ENCODE measurements around the gene VPS4A.

Gene VPS4A

DNA sequence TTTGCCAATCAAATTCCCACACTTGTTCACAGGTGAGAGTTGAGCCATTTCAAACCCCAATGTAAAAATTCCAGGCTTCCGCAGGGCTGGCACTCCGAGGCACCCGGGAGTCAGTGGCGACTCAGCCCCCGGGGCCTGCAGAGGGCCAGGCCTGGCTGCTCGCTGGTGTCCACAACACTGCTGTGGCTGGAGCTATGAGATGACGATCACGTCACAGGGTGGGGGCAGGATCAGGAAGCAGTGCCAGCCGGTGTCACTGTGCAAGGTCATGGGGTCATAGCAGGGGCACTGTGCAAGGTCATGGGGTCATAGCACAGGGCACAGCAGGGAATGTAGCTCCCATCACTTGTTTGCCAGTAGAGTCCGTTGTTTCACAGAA, 7.8 kb downstream of the VPS4A start:
- TF ChIP-seq, protein P1, sequence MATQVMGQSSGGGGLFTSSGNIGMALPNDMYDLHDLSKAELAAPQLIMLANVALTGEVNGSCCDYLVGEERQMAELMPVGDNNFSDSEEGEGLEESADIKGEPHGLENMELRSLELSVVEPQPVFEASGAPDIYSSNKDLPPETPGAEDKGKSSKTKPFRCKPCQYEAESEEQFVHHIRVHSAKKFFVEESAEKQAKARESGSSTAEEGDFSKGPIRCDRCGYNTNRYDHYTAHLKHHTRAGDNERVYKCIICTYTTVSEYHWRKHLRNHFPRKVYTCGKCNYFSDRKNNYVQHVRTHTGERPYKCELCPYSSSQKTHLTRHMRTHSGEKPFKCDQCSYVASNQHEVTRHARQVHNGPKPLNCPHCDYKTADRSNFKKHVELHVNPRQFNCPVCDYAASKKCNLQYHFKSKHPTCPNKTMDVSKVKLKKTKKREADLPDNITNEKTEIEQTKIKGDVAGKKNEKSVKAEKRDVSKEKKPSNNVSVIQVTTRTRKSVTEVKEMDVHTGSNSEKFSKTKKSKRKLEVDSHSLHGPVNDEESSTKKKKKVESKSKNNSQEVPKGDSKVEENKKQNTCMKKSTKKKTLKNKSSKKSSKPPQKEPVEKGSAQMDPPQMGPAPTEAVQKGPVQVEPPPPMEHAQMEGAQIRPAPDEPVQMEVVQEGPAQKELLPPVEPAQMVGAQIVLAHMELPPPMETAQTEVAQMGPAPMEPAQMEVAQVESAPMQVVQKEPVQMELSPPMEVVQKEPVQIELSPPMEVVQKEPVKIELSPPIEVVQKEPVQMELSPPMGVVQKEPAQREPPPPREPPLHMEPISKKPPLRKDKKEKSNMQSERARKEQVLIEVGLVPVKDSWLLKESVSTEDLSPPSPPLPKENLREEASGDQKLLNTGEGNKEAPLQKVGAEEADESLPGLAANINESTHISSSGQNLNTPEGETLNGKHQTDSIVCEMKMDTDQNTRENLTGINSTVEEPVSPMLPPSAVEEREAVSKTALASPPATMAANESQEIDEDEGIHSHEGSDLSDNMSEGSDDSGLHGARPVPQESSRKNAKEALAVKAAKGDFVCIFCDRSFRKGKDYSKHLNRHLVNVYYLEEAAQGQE (IDR thresholded peaks at IDR 0.05; ENCODE audit: insufficient read depth in 1 of 2, low read depth in 2 of 2, low read length in 2 of 2) = no peak
- TF ChIP-seq SIN3A (IDR thresholded peaks at IDR 0.05; ENCODE audit: borderline replicate concordance, insufficient read depth, low read length) (no peak), POLR2AphosphoS5 (IDR thresholded peaks at IDR 0.05; ENCODE audit: low read depth, low read length) (no peak), FOXP2 (optimal IDR thresholded peaks at IDR 0.05; ENCODE audit: borderline replicate concordance, extremely low read depth, extremely low read length, insufficient read depth) (no peak), TAF1 (IDR thresholded peaks at IDR 0.05; ENCODE audit: borderline replicate concordance, insufficient read depth, low read length) (no peak)

DNA sequence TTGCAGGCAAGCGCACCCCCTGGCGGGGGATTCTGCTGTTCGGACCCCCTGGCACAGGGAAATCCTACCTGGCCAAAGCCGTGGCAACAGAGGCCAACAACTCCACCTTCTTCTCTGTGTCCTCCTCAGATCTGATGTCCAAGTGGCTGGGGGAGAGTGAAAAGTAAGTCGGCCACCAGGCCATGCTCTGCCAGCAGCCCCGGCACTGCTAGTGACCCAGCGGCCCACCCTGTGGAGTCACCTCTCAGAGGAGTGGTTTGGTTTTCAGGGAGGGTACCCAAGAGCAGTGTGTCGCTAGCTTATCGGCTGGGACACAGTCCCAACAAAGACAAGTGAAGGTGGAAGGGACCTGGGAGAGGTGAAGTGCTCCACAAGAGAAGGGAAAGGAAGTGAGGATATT, 8.2 kb downstream of the VPS4A start:
- TF ChIP-seq FOXP2 (optimal IDR thresholded peaks at IDR 0.05; ENCODE audit: borderline replicate concordance, extremely low read depth, extremely low read length, insufficient read depth) (no peak), POLR2AphosphoS5 (IDR thresholded peaks at IDR 0.05; ENCODE audit: low read depth, low read length) (no peak), SIN3A (IDR thresholded peaks at IDR 0.05; ENCODE audit: borderline replicate concordance, insufficient read depth, low read length) (no peak), TAF1 (IDR thresholded peaks at IDR 0.05; ENCODE audit: borderline replicate concordance, insufficient read depth, low read length) (no peak)
- TF ChIP-seq, protein P1 (IDR thresholded peaks at IDR 0.05; ENCODE audit: insufficient read depth in 1 of 2, low read depth in 2 of 2, low read length in 2 of 2) = no peak

DNA sequence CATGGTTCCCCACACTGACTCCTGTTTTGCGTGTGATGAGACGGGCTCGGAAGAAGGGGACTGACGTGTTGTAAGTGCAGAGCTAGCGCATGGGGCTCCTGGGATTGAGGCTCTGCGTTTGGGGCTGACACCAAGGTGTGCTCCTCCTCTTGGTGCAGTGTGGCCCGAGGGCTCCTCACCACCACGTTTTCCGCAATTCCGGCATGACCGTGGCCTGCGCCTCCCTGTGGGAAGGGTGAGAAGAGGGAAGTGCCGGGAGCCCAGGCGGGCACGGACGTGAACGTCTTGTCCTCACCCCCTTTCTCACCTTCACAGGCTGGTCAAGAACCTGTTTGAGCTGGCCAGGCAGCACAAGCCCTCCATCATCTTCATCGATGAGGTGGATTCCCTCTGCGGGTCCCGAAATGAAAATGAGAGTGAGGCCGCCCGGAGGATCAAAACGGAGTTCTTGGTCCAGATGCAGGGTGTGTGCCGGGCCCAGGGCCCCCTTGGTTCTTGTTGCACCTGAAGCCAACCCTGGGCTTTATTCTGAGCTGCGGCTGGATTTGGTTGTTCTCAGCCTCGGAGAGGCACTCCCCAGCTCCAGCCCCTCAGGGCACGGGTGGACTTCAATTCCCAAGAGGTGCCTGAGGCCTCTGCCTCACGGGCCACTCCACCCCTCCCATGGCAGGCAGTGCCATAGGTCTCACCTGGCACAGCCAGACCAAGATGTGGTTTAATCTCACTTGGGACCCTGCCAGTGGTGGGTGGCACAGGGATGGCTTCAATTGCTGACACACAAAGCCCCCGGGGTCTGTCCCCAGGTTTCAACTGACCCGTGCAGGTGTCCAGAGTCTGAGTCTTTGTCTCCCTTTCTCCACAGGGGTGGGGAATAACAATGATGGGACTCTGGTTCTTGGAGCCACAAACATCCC, 8.9 kb downstream of the VPS4A start:
- TF ChIP-seq, protein P1 (IDR thresholded peaks at IDR 0.05; ENCODE audit: insufficient read depth in 1 of 2, low read depth in 2 of 2, low read length in 2 of 2) = no peak
- TF ChIP-seq SIN3A (IDR thresholded peaks at IDR 0.05; ENCODE audit: borderline replicate concordance, insufficient read depth, low read length) = no peak
- TF ChIP-seq POLR2AphosphoS5 (IDR thresholded peaks at IDR 0.05; ENCODE audit: low read depth, low read length) = no peak

DNA sequence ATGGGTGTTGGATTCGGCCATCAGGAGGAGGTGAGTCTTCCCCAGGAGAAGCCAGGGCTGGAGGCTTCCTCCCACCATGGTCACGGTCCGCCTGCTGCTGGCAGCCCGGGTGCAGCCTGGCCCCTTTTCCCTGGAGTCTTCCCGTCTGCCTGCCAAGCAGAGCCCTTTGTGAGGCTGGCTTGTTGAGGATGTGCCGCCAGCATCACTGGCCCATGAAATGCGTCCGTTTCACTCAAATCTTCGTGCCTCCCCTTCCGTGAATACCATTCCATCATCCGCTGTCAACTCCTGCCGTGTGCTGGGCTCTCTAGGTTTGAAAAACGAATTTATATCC, 9.6 kb downstream of the VPS4A start:
- TF ChIP-seq, protein P1 (IDR thresholded peaks at IDR 0.05; ENCODE audit: insufficient read depth in 1 of 2, low read depth in 2 of 2, low read length in 2 of 2) = no peak

DNA sequence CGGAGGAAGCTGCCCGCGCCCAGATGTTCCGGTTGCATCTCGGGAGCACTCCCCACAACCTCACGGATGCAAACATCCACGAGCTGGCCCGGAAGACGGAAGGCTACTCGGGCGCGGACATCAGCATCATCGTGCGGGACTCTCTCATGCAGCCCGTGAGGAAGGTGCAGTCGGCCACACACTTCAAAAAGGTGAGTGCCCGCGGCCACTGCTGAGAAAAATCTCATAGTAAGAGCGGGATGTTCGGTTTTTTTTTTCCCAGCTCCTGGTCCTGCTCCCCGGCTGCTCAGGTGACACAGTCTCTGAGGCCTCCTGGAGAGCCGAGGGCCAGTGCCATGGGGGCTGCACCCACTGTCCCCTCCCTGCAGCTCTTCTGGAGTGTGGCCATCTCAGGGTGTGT, 9.9 kb downstream of the VPS4A start:
- TF ChIP-seq FOXP2 (optimal IDR thresholded peaks at IDR 0.05; ENCODE audit: borderline replicate concordance, extremely low read depth, extremely low read length, insufficient read depth) = no peak
- TF ChIP-seq POLR2AphosphoS5 (IDR thresholded peaks at IDR 0.05; ENCODE audit: low read depth, low read length) = no peak
- TF ChIP-seq, protein P1 (IDR thresholded peaks at IDR 0.05; ENCODE audit: insufficient read depth in 1 of 2, low read depth in 2 of 2, low read length in 2 of 2) = no peak
- TF ChIP-seq SIN3A (IDR thresholded peaks at IDR 0.05; ENCODE audit: borderline replicate concordance, insufficient read depth, low read length) = no peak
- TF ChIP-seq TAF1 (IDR thresholded peaks at IDR 0.05; ENCODE audit: borderline replicate concordance, insufficient read depth, low read length) = no peak
